Liver (tissue), 3 donors: ENCODE data around the gene ZNF254.

Experiments
- ATF3 ChIP-seq: IDR thresholded peaks from 2 replicates; pipeline ENCODE4 v1.6.1; 2016; ENCODE audit warnings: antibody characterized with exemption
- CTCF ChIP-seq: fragments of 150-350 bp; IDR thresholded peaks from 2 replicates; pipeline ENCODE4 v1.5.1; 2017; ENCODE audit warnings: improper control_type of control experiment, low read depth, low read length; ENCODE audit not compliant: missing input control
- EGR1 ChIP-seq, 2 donors: IDR thresholded peaks; 2 replicates each; pipeline ENCODE4 v1.6.1; 2016 to 2018; ENCODE audit warnings: antibody characterized with exemption in 2 of 2, low read depth in 2 of 2
- GABPA ChIP-seq, 2 donors: IDR thresholded peaks in 1 of 2; conservative IDR thresholded peaks in 1 of 2; 2 replicates each; pipeline ENCODE4 v1.6.1; 2016; ENCODE audit warnings: antibody characterized with exemption in 2 of 2, mild to moderate bottlenecking in 1 of 2, moderate library complexity in 1 of 2
- HNF4A ChIP-seq, 2 donors: conservative IDR thresholded peaks; 2 replicates each; pipeline ENCODE4 v1.6.1; 2016; ENCODE audit warnings: antibody characterized with exemption in 2 of 2, mild to moderate bottlenecking in 2 of 2
- HNF4G ChIP-seq: IDR thresholded peaks from 2 replicates; pipeline ENCODE4 v1.6.1; 2016; ENCODE audit warnings: antibody characterized with exemption
- JUND ChIP-seq, 2 donors: IDR thresholded peaks; 2 replicates each; pipeline ENCODE4 v1.6.1; 2016; ENCODE audit warnings: antibody characterized with exemption in 2 of 2
- MAX ChIP-seq: IDR thresholded peaks from 2 replicates; pipeline ENCODE4 v1.6.1; 2016; ENCODE audit warnings: antibody characterized with exemption
- RAD21 ChIP-seq, 2 donors: IDR thresholded peaks; 2 replicates each; pipeline ENCODE4 v1.6.1; 2016; ENCODE audit warnings: antibody characterized with exemption in 2 of 2, mild to moderate bottlenecking in 2 of 2
- REST ChIP-seq: IDR thresholded peaks from 2 replicates; pipeline ENCODE4 v1.6.1; 2016; ENCODE audit warnings: antibody characterized with exemption, mild to moderate bottlenecking
- TAF1 ChIP-seq: conservative IDR thresholded peaks from 2 replicates; pipeline ENCODE4 v1.6.1; 2016; ENCODE audit warnings: antibody characterized with exemption, mild to moderate bottlenecking
- YY1 ChIP-seq: IDR thresholded peaks from 2 replicates; pipeline ENCODE4 v1.6.1; 2016; ENCODE audit warnings: antibody characterized with exemption, mild to moderate bottlenecking
- ZBTB33 ChIP-seq: IDR thresholded peaks from 2 replicates; pipeline ENCODE4 v1.6.1; 2016; ENCODE audit warnings: antibody characterized with exemption
- donor health status: healthy.
- donor health status: healthy.

GRCh38 chr19:24062190-24062589 is 24.8 kb upstream of the ZNF254 start:
- TF ChIP-seq TAF1 (no peak), CTCF (no peak), ATF3 (no peak), GABPA (IDR thresholded peaks at IDR 0.05 in 1 of 2, conservative IDR thresholded peaks at IDR 0.05 in 1 of 2) (no peak), REST (no peak), ZBTB33 (no peak), MAX (no peak), RAD21 (IDR thresholded peaks at IDR 0.05) (no peak), HNF4A (conservative IDR thresholded peaks at IDR 0.05) (no peak), HNF4G (no peak), YY1 (no peak), EGR1 (IDR thresholded peaks at IDR 0.05; ENCODE audit: low read depth in 2 of 2) (no peak), JUND (IDR thresholded peaks at IDR 0.05) (no peak)
